SK-N-SH (cell line): ENCODE measurements around the gene MORC3. TPM values are rescaled to one million over a fixed set of nuclear protein-coding genes. Genes with fewer than 3 reads are reported as not detected.

Experiments used
- CTCF ChIA-PET: fragments of 300-600, 350-600 bp; formaldehyde crosslinking; extraction: SDS; loops from one replicate; lab custom pipeline; 2021; lab: Yijun Ruan, JAX
- POLR2A ChIA-PET: fragments of 350-600 bp; sonication (Branson Sonifier 250); formaldehyde crosslinking; extraction: SDS; loops from one replicate; lab custom pipeline; 2020; ENCODE audit warnings: antibody characterized with exemption, inconsistent platforms; lab: Yijun Ruan, JAX
- DNase-seq: peaks from one replicate; pipeline ENCODE4 v3.0.0; 2012
- H2AFZ ChIP-seq: fragments of 200-600 bp; sonication (generic); 2 replicates; pipeline ENCODE4 v1.8.1; 2016; ENCODE audit warnings: antibody characterized with exemption, mild to moderate bottlenecking, low read depth
- H3F3A ChIP-seq: fragments of 200-600 bp; sonication (generic); replicated peaks from 2 replicates; pipeline ENCODE3; 2016; ENCODE audit warnings: antibody characterized with exemption, mild to moderate bottlenecking; ENCODE audit not compliant: insufficient read depth
- H3K27ac ChIP-seq, 2 experiments: fragments of 200-500 bp in 1 of 2; fragments of 200-600 bp in 1 of 2; sonication (Bioruptor generic) in 1 of 2; sonication (generic), shearing (Covaris generic) in 1 of 2; 2 replicates each; pipeline versions ENCODE4 v1.5.1 to v1.6.1; 2014 to 2016; ENCODE audit warnings: low read depth in 2 of 2, inconsistent platforms in 1 of 2, low read length in 1 of 2, mild to moderate bottlenecking in 1 of 2, mixed read lengths in 1 of 2
- H3K27me3 ChIP-seq: fragments of 200-600 bp; sonication (generic), shearing (Covaris generic); 2 replicates; pipeline ENCODE4 v1.6.1; 2016; ENCODE audit warnings: mixed run types; ENCODE audit not compliant: insufficient read depth
- H3K36me3 ChIP-seq, 2 experiments: fragments of 200-500 bp in 1 of 2; fragments of 200-600 bp in 1 of 2; sonication (Bioruptor generic) in 1 of 2; sonication (generic) in 1 of 2; replicated peaks in 1 of 2; 2 replicates each; pipeline versions ENCODE3 to v1.5.1; 2014 to 2016; ENCODE audit warnings: low read length in 1 of 2, mild to moderate bottlenecking in 1 of 2; ENCODE audit not compliant: insufficient read depth in 2 of 2, control insufficient read depth in 1 of 2
- H3K4me1 ChIP-seq, 2 experiments: fragments of 200-500 bp in 1 of 2; fragments of 200-600 bp in 1 of 2; sonication (Bioruptor generic) in 1 of 2; sonication (generic), shearing (Covaris generic) in 1 of 2; 2 replicates each; pipeline versions ENCODE4 v1.5.1 to v1.6.1; 2014 to 2016; ENCODE audit warnings: low read depth in 1 of 2, low read length in 1 of 2, mixed run types in 1 of 2; ENCODE audit not compliant: insufficient read depth in 2 of 2, control insufficient read depth in 1 of 2
- H3K4me2 ChIP-seq: fragments of 200-600 bp; sonication (generic), shearing (Covaris generic); 2 replicates; pipeline ENCODE4 v1.6.1; 2017; ENCODE audit warnings: mixed run types
- H3K4me3 ChIP-seq, 2 experiments: fragments of 200-500 bp in 1 of 2; fragments of 200-600 bp in 1 of 2; sonication (Bioruptor generic) in 1 of 2; sonication (generic), shearing (Covaris generic) in 1 of 2; 2 replicates each; pipeline versions ENCODE4 v1.5.1 to v1.8.1; 2014 to 2016; ENCODE audit warnings: low read depth in 2 of 2, inconsistent platforms in 1 of 2, low read length in 1 of 2, mild to moderate bottlenecking in 1 of 2, mixed read lengths in 1 of 2, moderate library complexity in 1 of 2
- H3K79me2 ChIP-seq: fragments of 200-600 bp; sonication (generic); 2 replicates; pipeline ENCODE4 v1.8.1; 2017; ENCODE audit warnings: mild to moderate bottlenecking; ENCODE audit not compliant: insufficient read depth
- H3K9ac ChIP-seq: fragments of 200-600 bp; sonication (generic); 2 replicates; pipeline ENCODE4 v1.6.1; 2017; ENCODE audit warnings: mixed run types
- H3K9me2 ChIP-seq: fragments of 200-600 bp; sonication (generic); 2 replicates; pipeline ENCODE4 v1.6.1; 2017; ENCODE audit warnings: mixed run types
- H3K9me3 ChIP-seq: fragments of 200-600 bp; sonication (generic); 2 replicates; pipeline ENCODE4 v1.6.1; 2017; ENCODE audit warnings: mixed run types, mild to moderate bottlenecking, moderate library complexity
- H4K20me1 ChIP-seq: fragments of 200-600 bp; sonication (generic); 2 replicates; pipeline ENCODE4 v1.6.1; 2017; ENCODE audit warnings: mild to moderate bottlenecking, mixed run types; ENCODE audit not compliant: insufficient read depth
- FOSL2 ChIP-seq: IDR thresholded peaks from 2 replicates; pipeline ENCODE4 v1.4.0; 2012; ENCODE audit warnings: low read depth, mild to moderate bottlenecking, moderate library complexity, borderline replicate concordance
- MEF2A ChIP-seq: IDR thresholded peaks from 2 replicates; pipeline ENCODE4 v1.4.0; 2012; ENCODE audit warnings: low read depth, borderline replicate concordance
- RAD21 ChIP-seq: IDR thresholded peaks from 2 replicates; pipeline ENCODE4 v1.6.1; 2012; ENCODE audit warnings: mild to moderate bottlenecking, low read length
- RCOR1 ChIP-seq: fragments of 150-350 bp; IDR thresholded peaks from 2 replicates; pipeline ENCODE4 v1.6.1; 2017; ENCODE audit warnings: antibody characterized with exemption, low read length
- TEAD4 ChIP-seq: IDR thresholded peaks from 2 replicates; pipeline ENCODE4 v1.4.0; 2012; ENCODE audit warnings: mild to moderate bottlenecking, borderline replicate concordance; ENCODE audit not compliant: insufficient read depth
- WGBS: methylation state at CpG from one replicate; pipeline ENCODE4 v1.1.6; 2017; ENCODE audit warnings: low lambda C conversion rate; 5-methylcytosine and 5-hydroxymethylcytosine counted together
- polyA plus RNA-seq, 3 experiments: library from polyadenylated mRNA; depleted of rRNA; stranded (reverse); fragments of >200 nt; gene quantifications; 2 replicates each; pipeline ENCODE4 v1.2.3, GENCODE V29; 2012
- TF ChIP-seq, protein P1 (sequence below): IDR thresholded peaks from 2 replicates; pipeline ENCODE4 v1.6.1; 2012; ENCODE audit warnings: mild to moderate bottlenecking, low read depth, low read length, moderate library complexity

MORC3 gene
- polyA plus RNA-seq, 1 of the 3 experiments (the other 2 are of a cell fraction), result 8.2 TPM

DNA sequence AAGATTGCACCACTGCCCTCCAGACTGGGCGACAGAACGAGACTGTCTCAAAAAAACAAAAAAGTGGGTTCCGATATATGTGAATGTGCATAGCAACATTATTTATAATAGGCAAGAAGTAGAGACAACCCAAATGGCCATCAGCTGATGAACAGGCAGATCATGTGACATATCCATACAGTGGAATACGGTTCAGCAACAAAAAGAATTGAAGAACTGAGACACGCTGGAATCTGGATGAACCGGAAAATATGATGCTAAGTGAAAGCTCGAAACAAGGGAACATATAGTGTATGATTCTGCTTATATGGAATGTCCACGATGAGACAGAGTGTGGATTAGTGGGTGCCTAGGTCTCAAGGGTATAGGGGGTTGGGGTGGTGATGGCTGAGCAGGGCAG lies 28.5 kb upstream of the MORC3 start:
- 74% methylated on average over 8 of the region's 8 CpGs for WGBS
- Histone ChIP-seq H3K9ac (no peak overlapping the region), H3K9me3 (no peaks in the 10 kb centered on the region), H3K27ac (no peak overlapping the region), H3K4me1 (no peaks in the 10 kb centered on the region), H3K36me3 (peaks cover 0 to 7% of the 10 kb centered on the region in 2 experiments), H3F3A (no peaks in the 10 kb centered on the region), H3K4me3 (no peak overlapping the region), H3K9me2 (no peaks in the 10 kb centered on the region), H2AFZ (no peak overlapping the region), H3K79me2 (no peaks in the 10 kb centered on the region), H3K27me3 (no peaks in the 10 kb centered on the region), H3K4me2 (no peak overlapping the region), H4K20me1 (no peaks in the 10 kb centered on the region)
- CTCF ChIA-PET, result no interaction called here
- DNase-seq, result no peak
- TF ChIP-seq MEF2A, result no peak
- POLR2A ChIA-PET, result interaction anchor here (0.5 kb wide), 1 partner anchor 70 kb away, joined by 5 read pairs; no protein-coding TSS in a partner anchor

DNA sequence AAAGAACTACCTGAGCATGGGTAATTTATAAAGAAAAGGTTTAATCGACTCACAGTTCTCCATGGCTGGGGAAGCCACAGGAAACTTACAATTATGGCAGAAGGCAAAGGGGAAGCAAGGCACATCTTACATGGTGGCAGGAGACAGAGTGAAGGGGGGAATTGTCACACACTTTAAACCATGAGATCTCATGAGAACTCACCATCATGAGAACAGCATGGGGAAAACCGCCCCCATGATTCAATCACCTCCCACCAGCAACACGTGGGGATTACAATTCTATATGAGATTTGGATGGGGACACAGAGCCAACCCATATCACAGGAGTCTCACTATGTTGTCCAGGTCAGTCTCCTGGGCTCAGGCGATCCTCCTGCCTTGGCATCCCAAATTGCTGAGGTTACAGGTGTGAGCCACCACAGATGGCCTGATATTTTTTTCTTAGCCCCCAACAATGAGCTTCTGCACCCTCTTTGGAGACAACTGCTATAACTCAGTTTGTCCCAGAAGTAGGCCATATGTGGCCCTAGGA lies 22.5 kb upstream of the MORC3 start:
- ChIA-PET POLR2A (no interaction called here), CTCF (no interaction called here)
- no peak for TF ChIP-seq FOSL2
- no peak overlapping the region for H3K4me3 ChIP-seq
- no peaks in the 10 kb centered on the region for H3K79me2 ChIP-seq
- no peaks in the 10 kb centered on the region for H3K9me3 ChIP-seq
- H3K9ac ChIP-seq, result no peak overlapping the region
- H4K20me1 ChIP-seq, result no peaks in the 10 kb centered on the region
- WGBS, result 92% methylated on average over 4 of the region's 4 CpGs
- no peak overlapping the region for H2AFZ ChIP-seq
- no peaks in the 10 kb centered on the region for H3K4me1 ChIP-seq
- H3K9me2 ChIP-seq, result no peaks in the 10 kb centered on the region
- H3F3A ChIP-seq, result no peaks in the 10 kb centered on the region
- H3K27ac ChIP-seq, result no peak overlapping the region
- H3K36me3 ChIP-seq, result peaks cover 0 to 2% of the 10 kb centered on the region in 2 experiments
- no peak for DNase-seq
- no peak overlapping the region for H3K4me2 ChIP-seq
- no peaks in the 10 kb centered on the region for H3K27me3 ChIP-seq

DNA sequence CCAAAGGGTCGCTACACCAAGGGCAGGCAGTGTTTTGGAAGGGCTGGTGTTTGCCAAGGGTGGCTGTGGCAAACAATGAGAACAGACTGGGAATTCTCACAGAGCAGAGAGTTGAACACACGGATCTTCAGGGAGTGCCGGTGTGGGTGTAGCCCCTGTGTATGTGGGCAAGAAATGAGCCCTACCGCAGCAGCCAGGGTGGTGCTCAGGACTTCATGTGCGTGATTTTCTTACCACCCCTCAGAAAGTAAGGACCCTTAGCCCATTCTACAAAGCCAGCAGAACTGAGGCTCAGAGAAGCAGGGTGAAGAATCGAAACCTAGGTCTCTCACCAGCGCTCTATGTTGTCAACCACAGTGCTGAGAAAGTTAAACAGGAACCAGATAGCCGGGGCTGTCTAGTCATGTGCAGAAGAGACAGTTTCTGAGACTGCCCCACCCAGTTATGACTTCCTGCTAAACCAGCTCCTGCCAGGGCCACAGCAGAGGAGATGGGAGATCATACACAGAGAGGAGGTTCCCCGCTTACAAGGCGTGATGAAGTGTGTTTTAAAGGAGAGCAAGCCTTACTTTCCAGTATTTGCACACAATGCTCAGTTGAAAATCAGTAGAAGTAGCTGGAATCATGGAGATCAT lies 21.9 kb upstream of the MORC3 start:
- no peak for DNase-seq

More for the DNA sequence above, 21.9 kb upstream of the MORC3 start:
- H3K27me3 ChIP-seq, result no peaks in the 10 kb centered on the region
- H3K4me2 ChIP-seq, result no peak overlapping the region
- POLR2A ChIA-PET, result no interaction called here
- no peaks in the 10 kb centered on the region for H3K36me3 ChIP-seq
- H3K4me1 ChIP-seq, result no peaks in the 10 kb centered on the region
- H3K9ac ChIP-seq, result no peak overlapping the region
- H4K20me1 ChIP-seq, result no peaks in the 10 kb centered on the region
- no peaks in the 10 kb centered on the region for H3K79me2 ChIP-seq
- no peak overlapping the region for H3K4me3 ChIP-seq
- no peaks in the 10 kb centered on the region for H3K9me2 ChIP-seq
- no peak for TF ChIP-seq TEAD4
- TF ChIP-seq, protein P1, sequence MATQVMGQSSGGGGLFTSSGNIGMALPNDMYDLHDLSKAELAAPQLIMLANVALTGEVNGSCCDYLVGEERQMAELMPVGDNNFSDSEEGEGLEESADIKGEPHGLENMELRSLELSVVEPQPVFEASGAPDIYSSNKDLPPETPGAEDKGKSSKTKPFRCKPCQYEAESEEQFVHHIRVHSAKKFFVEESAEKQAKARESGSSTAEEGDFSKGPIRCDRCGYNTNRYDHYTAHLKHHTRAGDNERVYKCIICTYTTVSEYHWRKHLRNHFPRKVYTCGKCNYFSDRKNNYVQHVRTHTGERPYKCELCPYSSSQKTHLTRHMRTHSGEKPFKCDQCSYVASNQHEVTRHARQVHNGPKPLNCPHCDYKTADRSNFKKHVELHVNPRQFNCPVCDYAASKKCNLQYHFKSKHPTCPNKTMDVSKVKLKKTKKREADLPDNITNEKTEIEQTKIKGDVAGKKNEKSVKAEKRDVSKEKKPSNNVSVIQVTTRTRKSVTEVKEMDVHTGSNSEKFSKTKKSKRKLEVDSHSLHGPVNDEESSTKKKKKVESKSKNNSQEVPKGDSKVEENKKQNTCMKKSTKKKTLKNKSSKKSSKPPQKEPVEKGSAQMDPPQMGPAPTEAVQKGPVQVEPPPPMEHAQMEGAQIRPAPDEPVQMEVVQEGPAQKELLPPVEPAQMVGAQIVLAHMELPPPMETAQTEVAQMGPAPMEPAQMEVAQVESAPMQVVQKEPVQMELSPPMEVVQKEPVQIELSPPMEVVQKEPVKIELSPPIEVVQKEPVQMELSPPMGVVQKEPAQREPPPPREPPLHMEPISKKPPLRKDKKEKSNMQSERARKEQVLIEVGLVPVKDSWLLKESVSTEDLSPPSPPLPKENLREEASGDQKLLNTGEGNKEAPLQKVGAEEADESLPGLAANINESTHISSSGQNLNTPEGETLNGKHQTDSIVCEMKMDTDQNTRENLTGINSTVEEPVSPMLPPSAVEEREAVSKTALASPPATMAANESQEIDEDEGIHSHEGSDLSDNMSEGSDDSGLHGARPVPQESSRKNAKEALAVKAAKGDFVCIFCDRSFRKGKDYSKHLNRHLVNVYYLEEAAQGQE, result no peak
- no peak for TF ChIP-seq RCOR1
- TF ChIP-seq RAD21, result no peak
- no peak for TF ChIP-seq MEF2A
- TF ChIP-seq, all 33 proteins: peak for 0
- no peaks in the 10 kb centered on the region for H3F3A ChIP-seq
- WGBS, result 71% methylated on average over 8 of the region's 10 CpGs
- H2AFZ ChIP-seq, result peak overlapping the region; percentile 56; the same call in 1 of the 2 replicates
- no peak overlapping the region for H3K27ac ChIP-seq
- CTCF ChIA-PET, result no interaction called here
- H3K9me3 ChIP-seq, result no peaks in the 10 kb centered on the region
